ENCODE measurements around the gene HSPA12A.

- TF ChIP-seq CTCF (IDR thresholded peaks at IDR 0.05; ENCODE audit: low read length): no peak
- TF ChIP-seq EZH2 (optimal IDR thresholded peaks at IDR 0.05; ENCODE audit: low read depth, low read length): no peak
Measured at GRCh38 chr10:116697816-116698215, 44.5 kb downstream of the HSPA12A start.

All from MM.1S (cell line).